ENCODE results near the gene RNF157. TPM values are rescaled to one million over a fixed set of nuclear protein-coding genes. Genes with fewer than 3 reads are reported as not detected.

RNF157 gene
- total RNA-seq, 1 experiment from 2014 or later, result 4.0 TPM

- peak; percentile 86 for TF ChIP-seq SIN3A (IDR thresholded peaks at IDR 0.05; ENCODE audit: borderline replicate concordance, insufficient read depth, low read depth, low read length)
- no peak for TF ChIP-seq CTCF (IDR thresholded peaks at IDR 0.05)
- TF ChIP-seq REST (IDR thresholded peaks at IDR 0.05; ENCODE audit: insufficient read depth in 1 of 2, low read depth in 2 of 2, low read length in 1 of 2), result peak in 1 of 2 experiments; percentile 29; a peak in 1 of 4 replicates
- peak; percentile 95 for TF ChIP-seq POLR2AphosphoS5 (IDR thresholded peaks at IDR 0.05; ENCODE audit: low read depth, low read length)
- no peak for TF ChIP-seq TCF7L2 (IDR thresholded peaks at IDR 0.05; ENCODE audit: low read depth, low read length)
- intact Hi-C loops (cut with micrococcal nuclease; ENCODE audit: unreplicated experiment) (no loop called here), in situ Hi-C loops (cut with HindIII; ENCODE audit: low pct_unique_long_range_greater_than_20kb, low sequenced_read_pairs) (no loop called here)
- Histone ChIP-seq H3K27me3 (ENCODE audit: control insufficient read depth, insufficient read depth, low read length) (no peaks in the 10 kb centered on the region), H3K36me3 (ENCODE audit: control insufficient read depth, insufficient read depth, low read length) (peaks cover 8% of the 10 kb centered on the region; the same call in 1 of the 2 replicates), H3K27ac (ENCODE audit: low read length) (peak within 1 kb of the TSS; percentile 95), H3K4me3 (ENCODE audit: low read depth in 2 of 2, low read length in 2 of 2) (peak within 1 kb of the TSS; percentile 79 to 87), H3K9me3 (ENCODE audit: control insufficient read depth, insufficient read depth, low read depth, low read length) (no peaks in the 10 kb centered on the region), H3K4me1 (ENCODE audit: control insufficient read depth, insufficient read depth, low read length) (peaks cover 14% of the 10 kb centered on the region)
- POLR2A ChIA-PET, result interaction anchor here (0.6 kb wide), 3 partner anchors 47 to 199 kb away, joined by 3 to 4 read pairs (median 3); no protein-coding TSS in a partner anchor
- peak; percentile 95 for ATAC-seq
- CTCF ChIA-PET, result interaction anchor here (0.6 to 0.7 kb wide), 2 partner anchors 15 to 196 kb away, joined by 3 to 5 read pairs; no protein-coding TSS in a partner anchor
- peak; percentile 58 for DNase-seq (ENCODE audit: low read depth, low spot score)
- TSS peak; percentile 70 for BruUV-seq (replicated peaks)
These were observed 136.8 kb downstream of the RNF157 start, which contains the start of gene EXOC7 for GRCh38 chr17:76103274-76104139. EXOC7 (minus strand) TSS chr17:76103787; CDS start chr17:76103692, 95 bp downstream.

GRCh38 chr17:76102944-76103273 is 137.4 kb downstream of the RNF157 start:
- intact Hi-C loops (cut with micrococcal nuclease; ENCODE audit: unreplicated experiment) (no loop called here), in situ Hi-C loops (cut with HindIII; ENCODE audit: low pct_unique_long_range_greater_than_20kb, low sequenced_read_pairs) (no loop called here)
- Histone ChIP-seq H3K27ac (ENCODE audit: low read length) (peak overlapping the region; percentile 95), H3K36me3 (ENCODE audit: control insufficient read depth, insufficient read depth, low read length) (peaks cover 8% of the 10 kb centered on the region; the same call in 1 of the 2 replicates), H3K4me1 (ENCODE audit: control insufficient read depth, insufficient read depth, low read length) (peaks cover 14% of the 10 kb centered on the region), H3K4me3 (ENCODE audit: low read depth in 2 of 2, low read length in 2 of 2) (peak overlapping the region; percentile 79 to 87), H3K9me3 (ENCODE audit: control insufficient read depth, insufficient read depth, low read depth, low read length) (no peaks in the 10 kb centered on the region), H3K27me3 (ENCODE audit: control insufficient read depth, insufficient read depth, low read length) (no peaks in the 10 kb centered on the region)
- ChIA-PET CTCF (interaction anchor here (0.6 to 0.7 kb wide), 2 partner anchors 16 to 267 kb away, joined by 3 to 7 read pairs; no protein-coding TSS in a partner anchor), POLR2A (interaction anchor here (0.6 kb wide), 1 partner anchor 200 kb away, joined by 4 read pairs; no protein-coding TSS in a partner anchor)
- ATAC-seq, result peak; percentile 10; the same call in 1 of the 2 replicates
- no peak for TF ChIP-seq REST (IDR thresholded peaks at IDR 0.05; ENCODE audit: insufficient read depth in 1 of 2, low read depth in 2 of 2, low read length in 1 of 2)
- no TSS peak for BruUV-seq (replicated peaks)
- DNase-seq (ENCODE audit: low read depth, low spot score), result no peak

Measured in Panc1 (cell line).